Mesothelial cell of epicardium (in vitro differentiated cells): ENCODE measurements around the gene TAX1BP1. TPM values are rescaled to one million over a fixed set of nuclear protein-coding genes. Genes with fewer than 3 reads are reported as not detected.
"Not testable (repeated sequence)": the region's sequence is repeated elsewhere in the genome, so short reads cannot be mapped to it uniquely, and the experiment has no call there.

Experiments used
- DNase-seq, 2 experiments: peaks; one replicate each; pipeline ENCODE4 v3.0.0; 2021; ENCODE audit warnings: low spot score in 2 of 2; ENCODE audit not compliant: unreplicated experiment in 2 of 2
- H3K27ac Mint-ChIP-seq: 2 replicates; pipeline ENCODE4 v1.8.0; 2021; ENCODE audit warnings: mixed read lengths
- H3K27me3 Mint-ChIP-seq: 2 replicates; pipeline ENCODE4 v1.8.0; 2021; ENCODE audit warnings: low read depth, mixed read lengths
- H3K36me3 Mint-ChIP-seq: 2 replicates; pipeline ENCODE4 v1.8.0; 2021; ENCODE audit warnings: mixed read lengths
- H3K4me1 Mint-ChIP-seq: 2 replicates; pipeline ENCODE4 v1.8.0; 2021; ENCODE audit warnings: mixed read lengths
- H3K4me3 Mint-ChIP-seq: 2 replicates; pipeline ENCODE4 v1.8.0; 2021; ENCODE audit warnings: mild to moderate bottlenecking, moderate library complexity, mixed read lengths
- H3K9me3 Mint-ChIP-seq: 2 replicates; pipeline ENCODE4 v1.8.0; 2021; ENCODE audit warnings: mixed read lengths
- total RNA-seq: library from RNA; stranded (reverse); gene quantifications from 3 replicates; pipeline ENCODE4 v1.2.1, GENCODE V29; 2021
- TF ChIP-seq, protein P1 (sequence below): fragments of 200-600 bp; sonication (generic); IDR thresholded peaks from one replicate; pipeline ENCODE4 v1.5.0; 2021; ENCODE audit warnings: antibody characterized with exemption; ENCODE audit not compliant: unreplicated experiment

Gene TAX1BP1
- total RNA-seq, 1 donor from 2014 or later: 89.8 TPM

DNA sequence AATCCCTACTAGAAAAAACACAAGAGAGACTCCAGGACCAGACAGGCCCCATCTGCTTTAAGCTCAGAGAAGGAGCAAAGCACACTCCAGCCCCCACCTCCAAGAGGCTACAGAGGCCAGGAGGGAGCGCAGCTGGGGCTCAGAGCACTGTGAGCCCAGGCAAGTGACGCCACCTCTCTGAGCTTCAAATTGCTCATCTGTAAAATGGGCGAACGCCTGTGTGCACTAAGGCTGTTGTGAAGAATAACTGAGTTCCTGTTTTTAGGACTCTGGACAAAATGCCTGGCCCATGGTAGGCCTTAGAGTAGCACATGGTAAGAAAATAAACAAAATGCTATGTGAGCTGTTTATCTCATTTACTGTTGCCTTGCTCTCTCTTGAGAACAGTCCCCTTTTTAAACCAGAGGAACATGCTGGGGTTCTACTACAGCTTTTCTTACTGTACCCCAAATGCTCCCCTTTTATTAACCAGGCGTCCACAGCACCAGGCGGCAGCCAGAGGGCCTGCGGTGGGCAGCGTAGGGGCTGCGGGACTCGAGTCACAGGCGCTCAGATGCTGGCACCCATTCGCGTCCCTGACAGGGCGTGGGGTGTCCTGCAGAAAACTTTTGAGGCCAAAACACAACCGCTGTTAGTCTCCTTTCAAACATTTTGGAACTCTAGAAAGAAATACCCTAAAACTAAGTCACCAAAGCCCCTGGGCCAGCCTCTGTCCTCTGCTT is 103.8 kb downstream of the TAX1BP1 start:
- peaks cover 23% of the 10 kb centered on the region for H3K4me1 Mint-ChIP-seq

DNA sequence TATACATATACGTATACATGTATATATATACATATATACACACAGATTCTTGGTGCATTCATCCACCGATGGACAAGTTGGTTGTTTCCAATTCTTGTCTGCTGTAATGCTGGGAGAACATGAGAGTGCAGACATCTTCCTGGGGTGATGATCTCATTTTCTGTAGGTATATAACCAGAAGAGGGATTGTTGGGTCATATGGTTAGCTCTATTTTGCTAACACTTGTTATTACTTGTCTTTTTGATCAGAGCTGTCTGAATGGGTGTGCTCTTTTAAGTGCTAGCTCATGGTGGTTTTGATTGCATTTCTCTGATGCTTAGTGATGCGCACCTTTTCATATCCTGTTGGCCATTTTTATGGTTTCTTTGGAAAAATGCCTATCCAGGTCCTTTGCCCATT is 106.4 kb downstream of the TAX1BP1 start:
- Mint-ChIP-seq H3K27me3 (no peaks in the 10 kb centered on the region), H3K4me3 (no peak overlapping the region), H3K36me3 (no peaks in the 10 kb centered on the region), H3K27ac (no peak overlapping the region), H3K9me3 (no peaks in the 10 kb centered on the region), H3K4me1 (peaks cover 23% of the 10 kb centered on the region)
- DNase-seq: no peak
- TF ChIP-seq, protein P1, sequence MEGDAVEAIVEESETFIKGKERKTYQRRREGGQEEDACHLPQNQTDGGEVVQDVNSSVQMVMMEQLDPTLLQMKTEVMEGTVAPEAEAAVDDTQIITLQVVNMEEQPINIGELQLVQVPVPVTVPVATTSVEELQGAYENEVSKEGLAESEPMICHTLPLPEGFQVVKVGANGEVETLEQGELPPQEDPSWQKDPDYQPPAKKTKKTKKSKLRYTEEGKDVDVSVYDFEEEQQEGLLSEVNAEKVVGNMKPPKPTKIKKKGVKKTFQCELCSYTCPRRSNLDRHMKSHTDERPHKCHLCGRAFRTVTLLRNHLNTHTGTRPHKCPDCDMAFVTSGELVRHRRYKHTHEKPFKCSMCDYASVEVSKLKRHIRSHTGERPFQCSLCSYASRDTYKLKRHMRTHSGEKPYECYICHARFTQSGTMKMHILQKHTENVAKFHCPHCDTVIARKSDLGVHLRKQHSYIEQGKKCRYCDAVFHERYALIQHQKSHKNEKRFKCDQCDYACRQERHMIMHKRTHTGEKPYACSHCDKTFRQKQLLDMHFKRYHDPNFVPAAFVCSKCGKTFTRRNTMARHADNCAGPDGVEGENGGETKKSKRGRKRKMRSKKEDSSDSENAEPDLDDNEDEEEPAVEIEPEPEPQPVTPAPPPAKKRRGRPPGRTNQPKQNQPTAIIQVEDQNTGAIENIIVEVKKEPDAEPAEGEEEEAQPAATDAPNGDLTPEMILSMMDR: no peak

More for the DNA sequence above, 103.8 kb downstream of the TAX1BP1 start:
- no peak overlapping the region for H3K4me3 Mint-ChIP-seq
- no peaks in the 10 kb centered on the region for H3K9me3 Mint-ChIP-seq
- no peak overlapping the region for H3K27ac Mint-ChIP-seq
- DNase-seq: no peak
- H3K36me3 Mint-ChIP-seq: no peaks in the 10 kb centered on the region
- peaks cover 16% of the 10 kb centered on the region for H3K27me3 Mint-ChIP-seq
- TF ChIP-seq, protein P1: no peak

DNA sequence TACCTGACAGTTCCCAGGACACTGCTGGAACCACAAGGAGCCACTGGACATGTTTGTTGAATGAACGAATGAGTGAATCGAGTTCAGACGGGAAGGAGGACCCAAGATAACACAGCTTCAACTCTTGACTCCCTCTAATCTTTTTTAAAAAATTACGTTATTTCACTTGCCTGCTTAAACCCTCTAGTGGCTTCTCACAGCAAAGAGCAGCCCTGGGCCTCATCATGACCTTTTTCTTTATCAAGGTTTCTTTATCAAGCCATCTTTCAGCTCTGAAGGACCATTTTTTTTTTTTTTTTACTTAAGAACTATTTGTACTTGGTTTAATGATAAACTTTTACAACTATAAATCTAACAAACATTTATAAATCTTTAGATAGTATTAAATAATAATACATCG is 110.6 kb downstream of the TAX1BP1 start:
- Mint-ChIP-seq H3K9me3 (peaks cover 11% of the 10 kb centered on the region), H3K36me3 (peaks cover 6% of the 10 kb centered on the region), H3K4me3 (no peak overlapping the region), H3K27me3 (no peaks in the 10 kb centered on the region), H3K4me1 (no peaks in the 10 kb centered on the region), H3K27ac (no peak overlapping the region)
- TF ChIP-seq, protein P1: no peak
- DNase-seq: no peak

DNA sequence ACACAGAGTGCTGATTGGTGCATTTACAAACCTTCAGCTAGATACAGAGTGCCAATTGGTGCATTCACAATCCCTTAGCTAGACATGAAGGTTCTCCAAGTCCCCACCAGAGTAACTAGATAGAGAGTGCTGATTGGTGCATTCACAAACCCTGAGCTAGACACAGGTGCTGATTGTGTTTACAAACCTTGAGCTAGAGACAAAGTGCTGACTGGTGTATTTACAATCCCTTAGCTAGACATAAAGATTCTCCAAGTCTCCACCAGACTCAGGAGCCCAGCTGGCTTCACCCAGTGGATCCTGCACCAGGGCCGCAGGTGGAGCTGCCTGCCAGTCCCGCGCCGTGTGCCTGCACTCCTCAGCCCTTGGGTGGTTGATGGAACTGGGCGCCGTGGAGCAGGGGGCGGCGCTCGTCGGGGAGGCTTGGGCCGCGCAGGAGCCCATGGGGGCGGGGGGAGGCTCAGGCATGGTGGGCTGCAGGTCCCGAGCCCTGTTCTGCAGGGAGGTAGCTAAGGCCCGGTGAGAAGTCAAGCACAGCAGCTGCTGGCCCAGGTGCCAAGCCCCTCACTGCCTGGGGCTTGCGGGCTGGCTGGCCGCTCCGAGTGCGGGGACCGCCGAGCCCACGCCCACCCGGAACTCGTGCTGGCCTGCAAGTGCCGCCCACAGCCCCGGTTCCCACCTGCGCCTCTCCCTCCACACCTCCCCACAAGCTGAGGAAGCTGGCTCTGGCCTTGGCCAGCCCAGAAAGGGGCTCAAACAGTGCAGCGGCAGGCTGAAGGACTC is 116.9 kb downstream of the TAX1BP1 start:
- H3K36me3 Mint-ChIP-seq: peaks cover 11% of the 10 kb centered on the region
- not testable (repeated sequence) for H3K4me3 Mint-ChIP-seq, H3K27ac Mint-ChIP-seq, DNase-seq, H3K4me1 Mint-ChIP-seq, H3K27me3 Mint-ChIP-seq
- peaks cover 27% of the 10 kb centered on the region for H3K9me3 Mint-ChIP-seq

DNA sequence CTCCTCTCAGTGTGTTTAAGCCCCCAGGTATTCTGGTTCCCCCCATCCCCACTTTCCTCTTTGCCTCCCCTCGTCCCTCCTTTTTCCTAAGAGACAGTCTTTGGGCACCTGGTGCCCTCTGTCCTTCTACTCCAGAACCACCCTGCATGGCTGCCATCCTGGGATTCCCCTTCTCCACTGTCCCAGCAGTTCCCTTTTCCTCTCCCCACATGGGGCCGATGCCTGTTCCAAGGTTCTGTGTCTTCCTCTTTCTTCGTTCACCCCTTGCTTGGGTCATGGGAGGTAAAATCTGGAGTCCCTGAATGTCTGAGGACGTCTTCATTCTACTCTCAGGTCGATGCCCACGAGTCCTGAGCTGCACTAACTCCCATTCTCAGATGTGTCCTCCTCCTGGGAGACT is 120.8 kb downstream of the TAX1BP1 start:
- H3K27ac Mint-ChIP-seq: no peak overlapping the region
- TF ChIP-seq, protein P1: no peak

DNA sequence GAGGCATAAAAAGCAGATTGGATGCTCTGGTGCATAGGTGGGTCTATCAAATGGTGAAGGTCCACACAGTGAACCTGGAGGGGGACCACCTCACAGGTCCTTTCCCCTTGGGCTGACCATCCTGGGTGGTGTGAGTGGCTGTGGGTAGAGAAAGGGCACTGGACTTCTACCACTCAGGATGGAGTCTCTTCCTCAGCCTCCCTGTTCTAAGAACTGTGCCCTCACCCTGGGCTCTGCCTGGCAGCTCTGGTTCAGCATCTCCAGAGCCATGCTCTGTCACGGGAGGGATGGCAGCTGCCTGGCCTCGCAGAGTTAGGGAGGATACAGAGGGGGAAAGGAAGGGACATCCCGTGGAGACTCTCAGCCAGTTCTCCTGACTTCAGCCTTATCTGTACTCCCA is 121.8 kb downstream of the TAX1BP1 start:
- TF ChIP-seq, protein P1: no peak
- peaks cover 5% of the 10 kb centered on the region for H3K4me1 Mint-ChIP-seq
- DNase-seq: no peak
- peaks cover 14% of the 10 kb centered on the region for H3K9me3 Mint-ChIP-seq
- no peak overlapping the region for H3K4me3 Mint-ChIP-seq
- peaks cover 2% of the 10 kb centered on the region for H3K36me3 Mint-ChIP-seq
- H3K27ac Mint-ChIP-seq: no peak overlapping the region
- peaks cover 9% of the 10 kb centered on the region for H3K27me3 Mint-ChIP-seq

More for the DNA sequence above, 120.8 kb downstream of the TAX1BP1 start:
- Mint-ChIP-seq H3K4me1 (peaks cover 2% of the 10 kb centered on the region), H3K36me3 (peaks cover 2% of the 10 kb centered on the region), H3K9me3 (peaks cover 14% of the 10 kb centered on the region), H3K4me3 (no peak overlapping the region), H3K27me3 (peaks cover 9% of the 10 kb centered on the region)
- DNase-seq: no peak
